HG03039 (cell line): ENCODE measurements around the gene FBXO17.
"Not testable (repeated sequence)": the region's sequence is repeated elsewhere in the genome, so short reads cannot be mapped to it uniquely, and the experiment has no call there.

ENCODE experiments used
- ATAC-seq: cut with Tn5 transposase; IDR thresholded peaks from one replicate; pipeline ENCODE4 v1.9.1; 2021; ENCODE audit warnings: mild to moderate bottlenecking, moderate library complexity; ENCODE audit not compliant: unreplicated experiment

Gene FBXO17

GRCh38 chr19:38975214-38975860 is at the start of gene FBXO17:
Gene FBXO17 (minus strand): TSS chr19:38975742. CDS start chr19:38950319, 25,423 bp downstream.
- ATAC-seq: no peak

GRCh38 chr19:39024875-39025641 is 49.5 kb upstream of the FBXO17 start:
- no peak for ATAC-seq

GRCh38 chr19:39021063-39021462 is 45.5 kb upstream of the FBXO17 start:
- no peak for ATAC-seq

GRCh38 chr19:39017646-39018045 is 42.1 kb upstream of the FBXO17 start:
- ATAC-seq: no peak

- no peak for ATAC-seq
Measured at GRCh38 chr19:39017026-39017425, 41.5 kb upstream of the FBXO17 start.

GRCh38 chr19:39014037-39014436 is 38.5 kb upstream of the FBXO17 start:
- ATAC-seq: no peak

GRCh38 chr19:39009001-39009400 is 33.5 kb upstream of the FBXO17 start:
- no peak for ATAC-seq

- no peak for ATAC-seq
Measured at GRCh38 chr19:39008137-39008536, 32.6 kb upstream of the FBXO17 start.

GRCh38 chr19:39007096-39007495 is 31.6 kb upstream of the FBXO17 start:
- ATAC-seq: no peak

GRCh38 chr19:39004403-39004802 is 28.9 kb upstream of the FBXO17 start:
- ATAC-seq: no peak

- no peak for ATAC-seq
Measured at GRCh38 chr19:39003796-39004195, 28.3 kb upstream of the FBXO17 start.

- ATAC-seq: no peak
Measured at GRCh38 chr19:39003188-39003587, 27.6 kb upstream of the FBXO17 start.

GRCh38 chr19:39001041-39001440 is 25.5 kb upstream of the FBXO17 start:
- no peak for ATAC-seq

GRCh38 chr19:38997576-38997975 is 22.0 kb upstream of the FBXO17 start:
- not testable (repeated sequence) for ATAC-seq

GRCh38 chr19:38993271-38993670 is 17.7 kb upstream of the FBXO17 start:
- ATAC-seq: no peak

- no peak for ATAC-seq
Measured at GRCh38 chr19:38990949-38991697, 15.6 kb upstream of the FBXO17 start.

- not testable (repeated sequence) for ATAC-seq
Measured at GRCh38 chr19:38989614-38990013, 14.1 kb upstream of the FBXO17 start.

GRCh38 chr19:38989066-38989605 is 13.6 kb upstream of the FBXO17 start:
- no peak for ATAC-seq

GRCh38 chr19:38988627-38989026 is 13.1 kb upstream of the FBXO17 start:
- not testable (repeated sequence) for ATAC-seq

- not testable (repeated sequence) for ATAC-seq
Measured at GRCh38 chr19:38987745-38988144, 12.2 kb upstream of the FBXO17 start.

GRCh38 chr19:38985262-38985661 is 9.7 kb upstream of the FBXO17 start:
- no peak for ATAC-seq
